Trophoblast cell (in vitro differentiated cells and primary cell): ENCODE results near the gene EBF3.

Experiments used
- DNase-seq, 2 donors: peaks; one replicate each; pipeline ENCODE4 v3.0.0-alpha.2; 2016
- H2AFZ ChIP-seq: 2 replicates; pipeline ENCODE4 v1.6.1; 2013; ENCODE audit warnings: low read length, moderate library complexity, mild to moderate bottlenecking; ENCODE audit not compliant: insufficient read depth, poor library complexity
- H2AK5ac ChIP-seq: 2 replicates; pipeline ENCODE4 v1.6.1; 2013; ENCODE audit warnings: mild to moderate bottlenecking, low read length
- H2BK120ac ChIP-seq: 2 replicates; pipeline ENCODE4 v1.6.1; 2013; ENCODE audit warnings: low read length, mild to moderate bottlenecking, moderate library complexity; ENCODE audit not compliant: insufficient read depth, poor library complexity
- H2BK12ac ChIP-seq: 2 replicates; pipeline ENCODE4 v1.6.1; 2013; ENCODE audit warnings: mild to moderate bottlenecking, low read length, moderate library complexity
- H2BK5ac ChIP-seq: 2 replicates; pipeline ENCODE4 v1.6.1; 2013; ENCODE audit warnings: low read length, low read depth, moderate library complexity, mild to moderate bottlenecking; ENCODE audit not compliant: poor library complexity
- H3K14ac ChIP-seq: 2 replicates; pipeline ENCODE4 v1.6.1; 2013; ENCODE audit warnings: mild to moderate bottlenecking, low read length
- H3K18ac ChIP-seq: 2 replicates; pipeline ENCODE4 v1.6.1; 2013; ENCODE audit warnings: mild to moderate bottlenecking, low read length
- H3K23ac ChIP-seq: 2 replicates; pipeline ENCODE4 v1.6.1; 2013; ENCODE audit warnings: low read length
- H3K27ac ChIP-seq: 2 replicates; pipeline ENCODE4 v1.5.1; 2013; ENCODE audit warnings: low read depth, mild to moderate bottlenecking, inconsistent platforms, low read length, moderate library complexity
- H3K27me3 ChIP-seq: 2 replicates; pipeline ENCODE4 v1.6.1; 2013; ENCODE audit warnings: inconsistent platforms, mild to moderate bottlenecking, low read length, moderate library complexity; ENCODE audit not compliant: insufficient read depth
- H3K36me3 ChIP-seq, 2 experiments: 1 replicate in 1 of 2; 2 replicates in 1 of 2; pipeline ENCODE4 v1.6.1; 2013; ENCODE audit warnings: low read length in 2 of 2, mild to moderate bottlenecking in 2 of 2, moderate library complexity in 1 of 2; ENCODE audit not compliant: insufficient read depth in 2 of 2, control insufficient read depth in 1 of 2
- H3K4ac ChIP-seq: 2 replicates; pipeline ENCODE4 v1.6.1; 2013; ENCODE audit warnings: low read depth, mild to moderate bottlenecking, low read length, moderate library complexity
- H3K4me1 ChIP-seq, 2 experiments: 1 replicate in 1 of 2; 2 replicates in 1 of 2; pipeline ENCODE4 v1.6.1; 2013; ENCODE audit warnings: low read length in 2 of 2, mild to moderate bottlenecking in 2 of 2, moderate library complexity in 1 of 2; ENCODE audit not compliant: insufficient read depth in 2 of 2, control insufficient read depth in 1 of 2
- H3K4me2 ChIP-seq: 2 replicates; pipeline ENCODE4 v1.6.1; 2013; ENCODE audit warnings: inconsistent platforms, mild to moderate bottlenecking, low read length, moderate library complexity
- H3K4me3 ChIP-seq: 2 replicates; pipeline ENCODE4 v1.5.1; 2013; ENCODE audit warnings: mild to moderate bottlenecking, low read depth, low read length, inconsistent platforms
- H3K79me1 ChIP-seq: one replicate; pipeline ENCODE4 v1.6.1; 2013; ENCODE audit warnings: low read length
- H3K79me2 ChIP-seq: 2 replicates; pipeline ENCODE4 v1.6.1; 2013; ENCODE audit warnings: low read length, mild to moderate bottlenecking; ENCODE audit not compliant: control insufficient read depth, insufficient read depth, poor library complexity
- H3K9ac ChIP-seq: 2 replicates; pipeline ENCODE4 v1.6.1; 2013; ENCODE audit warnings: mild to moderate bottlenecking, low read length
- H3K9me3 ChIP-seq: 2 replicates; pipeline ENCODE4 v1.6.1; 2013; ENCODE audit warnings: low read depth, mild to moderate bottlenecking, control low read depth, inconsistent platforms, low read length; ENCODE audit not compliant: insufficient read depth
- H4K12ac ChIP-seq: 2 replicates; pipeline ENCODE4 v1.6.1; 2013; ENCODE audit warnings: low read depth, mild to moderate bottlenecking, low read length, moderate library complexity
- H4K8ac ChIP-seq: 2 replicates; pipeline ENCODE4 v1.6.1; 2013; ENCODE audit warnings: low read depth, mild to moderate bottlenecking, low read length, moderate library complexity
- H4K91ac ChIP-seq: one replicate; pipeline ENCODE4 v1.6.1; 2013; ENCODE audit warnings: low read depth, mild to moderate bottlenecking, low read length, moderate library complexity
- WGBS: extraction: QIAGEN DNeasy Blood & Tissue Kit; methylation state at CpG from one replicate; pipeline ENCODE4 v1.1.7; 2013; ENCODE audit warnings: missing lambda C conversion rate; ENCODE audit not compliant: insufficient read length, insufficient coverage; ENCODE audit errors: extremely low coverage; 5-methylcytosine and 5-hydroxymethylcytosine counted together

Gene EBF3

GRCh38 chr10:129938460-129938859 is 25.6 kb downstream of the EBF3 start:
- Histone ChIP-seq H3K9me3 (no peaks in the 10 kb centered on the region), H3K27ac (no peak overlapping the region), H3K14ac (no peak overlapping the region), H3K4ac (no peak overlapping the region), H4K91ac (no peak overlapping the region), H2AFZ (no peak overlapping the region), H2BK12ac (no peak overlapping the region), H3K9ac (no peak overlapping the region), H2BK120ac (no peak overlapping the region), H4K12ac (no peak overlapping the region), H3K4me3 (no peak overlapping the region), H3K4me1 (no peaks in the 10 kb centered on the region), H3K4me2 (no peak overlapping the region), H2BK5ac (no peak overlapping the region), H3K79me2 (no peaks in the 10 kb centered on the region), H4K8ac (no peak overlapping the region), H2AK5ac (no peak overlapping the region), H3K79me1 (no peaks in the 10 kb centered on the region), H3K23ac (no peak overlapping the region), H3K18ac (no peak overlapping the region), H3K27me3 (no peaks in the 10 kb centered on the region), H3K36me3 (no peaks in the 10 kb centered on the region)
- DNase-seq = no peak
- no CpG with 5 or more reads among the region's 8 CpGs for WGBS

DNA sequence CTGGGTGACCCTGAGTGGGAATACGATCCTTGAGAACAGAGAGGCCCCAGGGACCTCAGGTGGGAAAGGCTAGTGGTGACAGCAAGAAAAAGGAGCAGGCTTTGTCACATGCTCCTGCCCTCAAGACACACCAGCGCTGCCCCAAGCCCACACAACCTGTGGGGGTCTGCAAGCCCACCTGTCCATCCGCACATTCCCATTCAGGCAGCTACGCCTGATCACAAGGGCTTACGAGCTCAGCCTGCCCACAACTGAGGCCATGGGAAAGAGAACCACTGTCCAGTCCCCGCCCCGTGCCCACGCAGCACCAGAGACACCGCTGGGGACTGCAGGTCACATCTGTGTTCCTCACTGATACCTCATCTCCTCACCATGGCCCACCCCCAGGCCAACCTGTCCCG is 26.7 kb downstream of the EBF3 start:
- WGBS = no CpG with 5 or more reads among the region's 10 CpGs
- H3K79me1 ChIP-seq = no peaks in the 10 kb centered on the region
- no peaks in the 10 kb centered on the region for H3K27me3 ChIP-seq
- H2AFZ ChIP-seq = no peak overlapping the region
- no peaks in the 10 kb centered on the region for H3K4me1 ChIP-seq
- no peak overlapping the region for H3K27ac ChIP-seq
- H3K36me3 ChIP-seq = no peaks in the 10 kb centered on the region
- H2BK120ac ChIP-seq = no peak overlapping the region
- H2AK5ac ChIP-seq = no peak overlapping the region
- H3K4me2 ChIP-seq = no peak overlapping the region
- H3K9me3 ChIP-seq = no peaks in the 10 kb centered on the region
- DNase-seq = no peak
- no peak overlapping the region for H3K23ac ChIP-seq
- H3K4me3 ChIP-seq = no peak overlapping the region
- no peak overlapping the region for H3K14ac ChIP-seq
- no peak overlapping the region for H3K4ac ChIP-seq
- no peak overlapping the region for H3K18ac ChIP-seq
- H4K91ac ChIP-seq = no peak overlapping the region
- no peaks in the 10 kb centered on the region for H3K79me2 ChIP-seq
- H3K9ac ChIP-seq = no peak overlapping the region
- no peak overlapping the region for H4K12ac ChIP-seq
- H2BK5ac ChIP-seq = no peak overlapping the region
- no peak overlapping the region for H2BK12ac ChIP-seq
- no peak overlapping the region for H4K8ac ChIP-seq

DNA sequence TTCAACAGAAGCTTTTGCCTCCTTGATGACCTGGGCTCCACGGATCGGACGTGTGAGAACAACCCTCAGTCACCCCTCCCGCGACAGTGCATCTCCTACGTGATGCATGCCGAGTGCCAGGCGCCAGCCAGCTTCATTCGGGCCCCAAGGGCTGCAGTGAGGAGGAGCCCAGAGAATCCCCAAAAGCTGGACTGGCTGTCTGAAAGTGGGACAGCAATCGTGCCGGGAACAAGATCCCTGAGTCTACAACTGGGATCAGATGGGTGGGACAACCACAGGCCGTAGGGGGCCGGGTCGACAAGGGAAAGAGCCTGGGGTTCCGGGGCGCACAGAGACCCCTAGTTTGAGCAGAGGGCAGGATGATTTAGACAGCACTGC is 27.2 kb downstream of the EBF3 start:
- H3K4me3 ChIP-seq = no peak overlapping the region
- no peak overlapping the region for H3K27ac ChIP-seq

GRCh38 chr10:129936266-129936922 is 27.7 kb downstream of the EBF3 start:
- no peak overlapping the region for H2AK5ac ChIP-seq
- H3K14ac ChIP-seq = no peak overlapping the region
- H3K79me2 ChIP-seq = no peaks in the 10 kb centered on the region
- H3K4me3 ChIP-seq = no peak overlapping the region
- no peaks in the 10 kb centered on the region for H3K9me3 ChIP-seq
- no peak overlapping the region for H3K23ac ChIP-seq
- H3K4ac ChIP-seq = no peak overlapping the region
- no peaks in the 10 kb centered on the region for H3K4me1 ChIP-seq
- H2BK120ac ChIP-seq = no peak overlapping the region
- DNase-seq = no peak
- H4K12ac ChIP-seq = no peak overlapping the region
- H3K4me2 ChIP-seq = no peak overlapping the region
- H2AFZ ChIP-seq = no peak overlapping the region
- H3K27me3 ChIP-seq = no peaks in the 10 kb centered on the region
- no peak overlapping the region for H3K9ac ChIP-seq
- H3K27ac ChIP-seq = no peak overlapping the region
- no peaks in the 10 kb centered on the region for H3K79me1 ChIP-seq
- WGBS = no CpG with 5 or more reads among the region's 5 CpGs
- no peak overlapping the region for H4K91ac ChIP-seq
- H2BK5ac ChIP-seq = no peak overlapping the region
- no peaks in the 10 kb centered on the region for H3K36me3 ChIP-seq
- no peak overlapping the region for H3K18ac ChIP-seq
- no peak overlapping the region for H2BK12ac ChIP-seq
- no peak overlapping the region for H4K8ac ChIP-seq

More for the DNA sequence above, 27.2 kb downstream of the EBF3 start:
- H4K91ac ChIP-seq = no peak overlapping the region
- no peak for DNase-seq
- no peak overlapping the region for H3K23ac ChIP-seq
- no peaks in the 10 kb centered on the region for H3K79me2 ChIP-seq
- no peak overlapping the region for H3K9ac ChIP-seq
- no CpG with 5 or more reads among the region's 16 CpGs for WGBS
- H2AK5ac ChIP-seq = no peak overlapping the region
- H3K9me3 ChIP-seq = no peaks in the 10 kb centered on the region
- no peak overlapping the region for H3K18ac ChIP-seq
- H4K8ac ChIP-seq = no peak overlapping the region
- no peak overlapping the region for H3K4me2 ChIP-seq
- no peak overlapping the region for H2AFZ ChIP-seq
- H2BK120ac ChIP-seq = no peak overlapping the region
- no peak overlapping the region for H2BK12ac ChIP-seq
- H3K27me3 ChIP-seq = no peaks in the 10 kb centered on the region
- no peaks in the 10 kb centered on the region for H3K4me1 ChIP-seq
- no peaks in the 10 kb centered on the region for H3K36me3 ChIP-seq
- H3K79me1 ChIP-seq = no peaks in the 10 kb centered on the region
- H3K4ac ChIP-seq = no peak overlapping the region
- no peak overlapping the region for H2BK5ac ChIP-seq
- H4K12ac ChIP-seq = no peak overlapping the region
- H3K14ac ChIP-seq = no peak overlapping the region
